Suprapubic skin (tissue), 4 donors: ENCODE results near the gene SKA3. TPM values are rescaled to one million over a fixed set of nuclear protein-coding genes. Genes with fewer than 3 reads are reported as not detected.
"Not testable (repeated sequence)": the region's sequence is repeated elsewhere in the genome, so short reads cannot be mapped to it uniquely, and the experiment has no call there.

Experiments used
- DNase-seq, 2 donors: peaks; one replicate each; pipeline ENCODE4 v3.0.0-alpha.2; 2019; ENCODE audit warnings: low spot score in 2 of 2
- H3K27ac ChIP-seq: fragments of 200-600 bp; sonication (generic); one replicate; pipeline ENCODE4 v1.5.1; 2019
- H3K27me3 ChIP-seq: fragments of 200-600 bp; sonication (generic); one replicate; pipeline ENCODE4 v1.5.1; 2019
- H3K36me3 ChIP-seq: fragments of 200-600 bp; sonication (generic); one replicate; pipeline ENCODE4 v1.5.1; 2019
- H3K4me1 ChIP-seq: fragments of 200-600 bp; sonication (generic); one replicate; pipeline ENCODE4 v1.5.1; 2019
- H3K4me3 ChIP-seq: fragments of 200-600 bp; sonication (generic); one replicate; pipeline ENCODE4 v1.5.1; 2019; ENCODE audit warnings: mild to moderate bottlenecking
- H3K9me3 ChIP-seq: fragments of 200-600 bp; sonication (generic); one replicate; pipeline ENCODE4 v1.5.1; 2019
- EP300 ChIP-seq: sonication (generic); formaldehyde crosslinking; IDR thresholded peaks from one replicate; pipeline ENCODE4 v1.6.1; 2017; ENCODE audit warnings: antibody characterized with exemption
- POLR2A ChIP-seq, 2 donors: fragments of 450-650 bp; IDR thresholded peaks; one replicate each; pipeline ENCODE4 v1.6.1; 2017; ENCODE audit warnings: antibody characterized with exemption in 2 of 2, mild to moderate bottlenecking in 2 of 2, moderate library complexity in 2 of 2
- POLR2AphosphoS5 ChIP-seq, 3 donors: sonication (generic); formaldehyde crosslinking; IDR thresholded peaks; one replicate each; pipeline ENCODE4 v1.6.1; 2017; ENCODE audit warnings: antibody characterized with exemption in 3 of 3
- WGBS: methylation state at CpG from one replicate; pipeline ENCODE4 v1.1.5; 2018; 5-methylcytosine and 5-hydroxymethylcytosine counted together
- total RNA-seq, 4 donors: library from RNA; depleted of rRNA; stranded (reverse); fragments of >200 nt; gene quantifications; one replicate each; pipeline ENCODE4 v1.1.0, GENCODE V29; 2016
- TF ChIP-seq, protein P1 (sequence below), 2 donors: fragments of 200-600 bp in 1 of 2; fragments of 450-650 bp in 1 of 2; sonication (generic) in 1 of 2; IDR thresholded peaks; one replicate each; pipeline ENCODE4 v1.5.1; 2016 to 2019; ENCODE audit warnings: antibody characterized with exemption in 2 of 2, mild to moderate bottlenecking in 1 of 2, moderate library complexity in 1 of 2

The SKA3 gene
- total RNA-seq, 4 donors from 2014 or later = 0.95 to 3.0 (median 2.2) TPM

GRCh38 chr13:21216332-21216731 is 40.0 kb upstream of the SKA3 start:
- no peak for DNase-seq

DNA sequence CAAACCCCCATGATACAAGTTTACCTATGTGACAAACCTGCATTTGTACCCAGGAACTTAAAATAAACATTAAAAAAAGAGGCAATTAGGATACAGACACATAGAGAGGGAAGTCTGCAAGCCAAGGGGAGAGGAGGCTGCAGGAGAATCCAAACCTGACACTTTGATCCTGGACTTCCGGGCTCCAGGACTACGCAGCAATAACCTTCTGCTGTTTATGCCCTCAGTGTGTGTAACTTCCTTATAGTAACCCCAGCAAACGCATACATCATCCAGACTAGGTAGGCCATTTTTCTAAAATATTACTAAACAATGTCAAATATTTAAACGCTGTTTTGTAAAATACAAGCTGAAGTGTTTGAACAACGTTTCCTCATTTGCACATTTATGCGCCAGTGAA is 39.1 kb upstream of the SKA3 start:
- H3K36me3 ChIP-seq, H3K4me1 ChIP-seq, H3K27ac ChIP-seq, H3K4me3 ChIP-seq, H3K9me3 ChIP-seq, H3K27me3 ChIP-seq, DNase-seq: not testable (repeated sequence)
- WGBS = 82% methylated on average over 6 of the region's 6 CpGs

More at GRCh38 chr13:21216332-21216731, 40.0 kb upstream of the SKA3 start:
- Histone ChIP-seq H3K4me1 (no peaks in the 10 kb centered on the region), H3K27ac (no peak overlapping the region), H3K4me3 (no peak overlapping the region), H3K9me3 (no peaks in the 10 kb centered on the region), H3K36me3 (no peaks in the 10 kb centered on the region), H3K27me3 (peaks cover 6% of the 10 kb centered on the region)
- 25% methylated on average over 13 of the region's 13 CpGs for WGBS
- no peak for TF ChIP-seq EP300
- TF ChIP-seq, protein P1, sequence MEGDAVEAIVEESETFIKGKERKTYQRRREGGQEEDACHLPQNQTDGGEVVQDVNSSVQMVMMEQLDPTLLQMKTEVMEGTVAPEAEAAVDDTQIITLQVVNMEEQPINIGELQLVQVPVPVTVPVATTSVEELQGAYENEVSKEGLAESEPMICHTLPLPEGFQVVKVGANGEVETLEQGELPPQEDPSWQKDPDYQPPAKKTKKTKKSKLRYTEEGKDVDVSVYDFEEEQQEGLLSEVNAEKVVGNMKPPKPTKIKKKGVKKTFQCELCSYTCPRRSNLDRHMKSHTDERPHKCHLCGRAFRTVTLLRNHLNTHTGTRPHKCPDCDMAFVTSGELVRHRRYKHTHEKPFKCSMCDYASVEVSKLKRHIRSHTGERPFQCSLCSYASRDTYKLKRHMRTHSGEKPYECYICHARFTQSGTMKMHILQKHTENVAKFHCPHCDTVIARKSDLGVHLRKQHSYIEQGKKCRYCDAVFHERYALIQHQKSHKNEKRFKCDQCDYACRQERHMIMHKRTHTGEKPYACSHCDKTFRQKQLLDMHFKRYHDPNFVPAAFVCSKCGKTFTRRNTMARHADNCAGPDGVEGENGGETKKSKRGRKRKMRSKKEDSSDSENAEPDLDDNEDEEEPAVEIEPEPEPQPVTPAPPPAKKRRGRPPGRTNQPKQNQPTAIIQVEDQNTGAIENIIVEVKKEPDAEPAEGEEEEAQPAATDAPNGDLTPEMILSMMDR (IDR thresholded peaks at IDR 0.05) = no peak
- TF ChIP-seq POLR2A (IDR thresholded peaks at IDR 0.05) = no peak
- TF ChIP-seq POLR2AphosphoS5 (IDR thresholded peaks at IDR 0.05) = no peak

- no peak overlapping the region for H3K27ac ChIP-seq
- H3K4me1 ChIP-seq = no peaks in the 10 kb centered on the region
- H3K4me3 ChIP-seq = no peak overlapping the region
- DNase-seq = no peak
- no peak for TF ChIP-seq EP300
- WGBS = 87% methylated on average over 7 of the region's 7 CpGs
- H3K9me3 ChIP-seq = no peaks in the 10 kb centered on the region
- no peaks in the 10 kb centered on the region for H3K36me3 ChIP-seq
- H3K27me3 ChIP-seq = peaks cover 6% of the 10 kb centered on the region
Observed at GRCh38 chr13:21212138-21212775, 35.9 kb upstream of the SKA3 start.

GRCh38 chr13:21208652-21209154 is 32.4 kb upstream of the SKA3 start:
- TF ChIP-seq EP300 = no peak
- TF ChIP-seq POLR2AphosphoS5 (IDR thresholded peaks at IDR 0.05) = no peak
- TF ChIP-seq POLR2A (IDR thresholded peaks at IDR 0.05) = no peak
- TF ChIP-seq, protein P1 (IDR thresholded peaks at IDR 0.05) = no peak
- 84% methylated on average over 3 of the region's 3 CpGs for WGBS
- H3K4me3 ChIP-seq = no peak overlapping the region

GRCh38 chr13:21202767-21203531 is 26.6 kb upstream of the SKA3 start:
- Histone ChIP-seq H3K9me3 (no peaks in the 10 kb centered on the region), H3K4me1 (no peaks in the 10 kb centered on the region), H3K4me3 (no peak overlapping the region), H3K27ac (no peak overlapping the region), H3K36me3 (no peaks in the 10 kb centered on the region), H3K27me3 (no peaks in the 10 kb centered on the region)
- TF ChIP-seq, protein P1 (IDR thresholded peaks at IDR 0.05) = no peak
- TF ChIP-seq POLR2AphosphoS5 (IDR thresholded peaks at IDR 0.05) = no peak
- no peak for TF ChIP-seq EP300
- no peak for TF ChIP-seq POLR2A (IDR thresholded peaks at IDR 0.05)
- no peak for DNase-seq
- WGBS = 81% methylated on average over 3 of the region's 3 CpGs

More at GRCh38 chr13:21208652-21209154, 32.4 kb upstream of the SKA3 start:
- no peaks in the 10 kb centered on the region for H3K36me3 ChIP-seq
- H3K27ac ChIP-seq = no peak overlapping the region
- H3K9me3 ChIP-seq = no peaks in the 10 kb centered on the region
- no peak for DNase-seq
- H3K27me3 ChIP-seq = peaks cover 4% of the 10 kb centered on the region
- no peaks in the 10 kb centered on the region for H3K4me1 ChIP-seq

DNA sequence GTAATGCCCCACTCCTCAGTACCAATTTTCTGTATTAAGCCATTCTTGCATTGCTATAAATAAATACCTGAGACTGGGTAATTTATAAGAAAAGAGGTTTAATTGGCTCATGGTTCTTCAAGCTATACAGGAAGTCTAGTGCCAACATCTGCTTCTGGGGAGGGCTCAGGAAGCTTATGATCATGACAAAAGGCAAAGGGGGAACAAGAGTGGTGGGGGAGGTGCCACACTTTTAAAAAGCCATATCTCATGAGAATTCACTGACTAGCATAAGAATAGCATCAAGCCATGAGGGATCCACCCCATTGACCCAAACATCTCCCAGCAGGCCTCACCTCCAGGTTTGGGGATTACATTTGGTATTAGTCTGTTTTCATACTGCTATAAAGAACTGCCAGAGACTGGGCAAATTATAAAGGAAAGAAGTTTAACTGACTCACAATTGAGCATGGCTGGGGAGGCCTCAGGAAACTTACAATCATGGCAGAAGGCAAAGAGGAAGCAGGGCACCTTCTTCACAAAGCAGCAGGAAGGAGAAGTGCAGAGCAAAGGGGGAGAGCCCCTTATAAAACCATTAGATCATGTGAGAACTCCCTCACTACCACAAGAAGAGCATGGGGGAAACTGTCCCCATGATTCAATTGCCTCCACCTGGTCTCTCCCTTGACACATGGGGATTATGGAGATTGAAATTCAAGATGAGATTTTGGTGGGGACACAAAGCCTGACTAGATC is 25.3 kb upstream of the SKA3 start:
- not testable (repeated sequence) for H3K9me3 ChIP-seq, H3K27me3 ChIP-seq, H3K36me3 ChIP-seq, H3K27ac ChIP-seq, H3K4me1 ChIP-seq, DNase-seq, H3K4me3 ChIP-seq

GRCh38 chr13:21198391-21198790 is 22.0 kb upstream of the SKA3 start:
- not testable (repeated sequence) for DNase-seq, H3K27ac ChIP-seq, H3K27me3 ChIP-seq, H3K4me3 ChIP-seq, H3K36me3 ChIP-seq, H3K9me3 ChIP-seq, H3K4me1 ChIP-seq
- no CpG with 5 or more reads among the region's 4 CpGs for WGBS

DNA sequence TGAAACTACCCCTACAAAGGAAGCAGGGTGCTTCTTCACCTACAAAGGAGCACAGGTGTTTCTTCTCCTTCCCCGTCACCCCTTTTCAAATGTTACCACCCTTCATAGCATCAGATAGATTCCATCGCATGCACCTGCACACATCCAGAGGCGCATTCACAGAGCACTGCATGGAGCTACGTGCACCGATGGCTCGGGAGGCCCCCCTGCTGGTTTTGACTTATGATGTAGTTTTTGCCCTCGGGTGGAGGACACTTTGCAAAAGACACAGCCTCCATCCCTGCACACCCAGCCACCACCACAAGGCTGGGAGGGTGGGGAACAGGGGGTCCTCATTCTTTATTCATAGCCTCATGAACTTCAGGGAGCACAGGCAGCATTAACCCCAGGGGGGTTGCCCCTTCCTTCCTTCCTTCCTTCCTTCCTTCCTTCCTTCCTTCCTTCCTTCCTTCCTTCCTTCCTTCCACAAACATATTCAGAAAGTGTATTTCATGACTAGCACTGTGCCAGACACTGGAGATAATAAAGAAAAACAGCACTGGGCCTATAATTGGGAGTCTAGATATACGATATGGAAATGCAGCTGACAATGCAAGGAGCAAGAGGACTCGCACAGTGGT is 21.4 kb upstream of the SKA3 start:
- H3K4me3 ChIP-seq, H3K27ac ChIP-seq, H3K27me3 ChIP-seq, DNase-seq, H3K4me1 ChIP-seq, H3K36me3 ChIP-seq, H3K9me3 ChIP-seq: not testable (repeated sequence)
- 78% methylated on average over 9 of the region's 9 CpGs for WGBS

DNA sequence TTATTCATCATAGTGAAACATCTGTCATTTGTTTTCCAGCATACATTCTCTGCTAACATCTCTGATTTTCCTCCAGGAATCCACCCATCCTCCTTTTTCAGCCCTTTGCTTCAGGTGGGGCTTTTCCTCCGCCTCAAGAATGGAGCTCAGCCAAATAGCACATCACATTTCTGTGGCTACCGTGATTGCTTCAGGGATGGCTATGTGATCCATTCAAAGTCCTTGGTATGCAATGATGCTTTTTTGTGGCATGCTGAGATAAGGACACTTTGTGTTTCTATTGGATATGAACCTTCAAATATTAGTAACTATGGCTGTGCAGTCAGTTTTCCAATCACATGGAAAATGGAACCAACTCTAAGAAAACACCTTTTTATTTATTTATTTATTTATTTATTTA is 18.4 kb upstream of the SKA3 start:
- not testable (repeated sequence) for H3K9me3 ChIP-seq, H3K27me3 ChIP-seq, H3K4me3 ChIP-seq, H3K4me1 ChIP-seq, H3K27ac ChIP-seq, H3K36me3 ChIP-seq, DNase-seq
- WGBS = 66% methylated on average over 2 of the region's 2 CpGs
